HG03575 (cell line): Measurements from ENCODE around the gene TSPYL6.

Experiments
- ATAC-seq: cut with Tn5 transposase; IDR thresholded peaks from one replicate; pipeline ENCODE4 v1.9.1; 2021; ENCODE audit not compliant: unreplicated experiment, insufficient number of reproducible peaks, low FRiP score; ENCODE audit errors: extremely low read depth

The TSPYL6 gene

GRCh38 chr2:54259413-54260240, 3.6 kb upstream of the TSPYL6 start:
- peak; percentile 93 for ATAC-seq

- no peak for ATAC-seq
Measured at GRCh38 chr2:54258166-54258565, 2.1 kb upstream of the TSPYL6 start.

- no peak for ATAC-seq
Measured at GRCh38 chr2:54255230-54256090, 569 bp downstream of the TSPYL6 start.

- ATAC-seq: no peak
Measured at GRCh38 chr2:54254180-54254579, 1.8 kb downstream of the TSPYL6 start.

GRCh38 chr2:54249629-54250028, 6.4 kb downstream of the TSPYL6 start:
- no peak for ATAC-seq

GRCh38 chr2:54247115-54247514, 8.9 kb downstream of the TSPYL6 start:
- no peak for ATAC-seq

- ATAC-seq: no peak
Measured at GRCh38 chr2:54240515-54241469, 15.2 kb downstream of the TSPYL6 start.

GRCh38 chr2:54239427-54239826, 16.6 kb downstream of the TSPYL6 start:
- ATAC-seq: no peak

- no peak for ATAC-seq
Measured at GRCh38 chr2:54237428-54237827, 18.6 kb downstream of the TSPYL6 start.

GRCh38 chr2:54233832-54234649, 22.0 kb downstream of the TSPYL6 start:
- ATAC-seq: no peak

GRCh38 chr2:54228945-54229344, 27.1 kb downstream of the TSPYL6 start:
- ATAC-seq: no peak

- no peak for ATAC-seq
Measured at GRCh38 chr2:54227798-54228197, 28.2 kb downstream of the TSPYL6 start.

- no peak for ATAC-seq
Measured at GRCh38 chr2:54226260-54226659, 29.8 kb downstream of the TSPYL6 start.

GRCh38 chr2:54224997-54225396, 31.0 kb downstream of the TSPYL6 start:
- ATAC-seq: no peak

- ATAC-seq: no peak
Measured at GRCh38 chr2:54213082-54213481, 42.9 kb downstream of the TSPYL6 start.

- ATAC-seq: no peak
Measured at GRCh38 chr2:54212456-54212855, 43.6 kb downstream of the TSPYL6 start.

- no peak for ATAC-seq
Measured at GRCh38 chr2:54209379-54209778, 46.6 kb downstream of the TSPYL6 start.
